ENCODE measurements around the gene TACR1.

DNA sequence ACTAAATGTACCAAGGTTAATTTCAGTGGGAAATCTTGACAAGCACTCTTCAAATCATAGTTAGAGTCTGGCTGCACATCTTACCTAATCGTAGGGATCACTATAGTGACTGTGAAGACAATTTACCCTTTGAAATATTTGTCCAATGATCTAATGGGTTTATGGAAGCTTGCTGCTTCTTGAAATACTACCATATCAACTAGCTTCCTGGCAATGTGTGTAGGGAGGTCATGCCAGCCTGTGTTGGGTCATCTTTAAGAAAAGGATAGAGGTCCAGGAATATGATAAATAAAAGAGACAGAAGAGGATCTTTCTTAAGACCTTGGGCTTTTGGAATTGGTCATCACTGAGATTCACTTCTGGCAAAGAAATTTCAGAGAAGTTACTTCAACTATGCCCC is 156.5 kb downstream of the TACR1 start:
- no peak for TF ChIP-seq EZH2 (optimal IDR thresholded peaks at IDR 0.05; ENCODE audit: low read depth, low read length)
- TF ChIP-seq CTCF (IDR thresholded peaks at IDR 0.05; ENCODE audit: low read length): no peak
